ENCODE measurements around the gene MUC4.

Gene MUC4

GRCh38 chr3:195698325-195698646 lies 113.4 kb downstream of the MUC4 start:
- DNase-seq (ENCODE audit: low spot score): no peak

- no peak for DNase-seq (ENCODE audit: low spot score)
Measured at GRCh38 chr3:195697582-195698324, 114.0 kb downstream of the MUC4 start.

Data from ecto neural progenitor cell (in vitro differentiated cells).